ENCODE data around the gene FN3KRP.
"Not testable (repeated sequence)": the region's sequence is repeated elsewhere in the genome, so short reads cannot be mapped to it uniquely, and the experiment has no call there.

Gene FN3KRP

DNA sequence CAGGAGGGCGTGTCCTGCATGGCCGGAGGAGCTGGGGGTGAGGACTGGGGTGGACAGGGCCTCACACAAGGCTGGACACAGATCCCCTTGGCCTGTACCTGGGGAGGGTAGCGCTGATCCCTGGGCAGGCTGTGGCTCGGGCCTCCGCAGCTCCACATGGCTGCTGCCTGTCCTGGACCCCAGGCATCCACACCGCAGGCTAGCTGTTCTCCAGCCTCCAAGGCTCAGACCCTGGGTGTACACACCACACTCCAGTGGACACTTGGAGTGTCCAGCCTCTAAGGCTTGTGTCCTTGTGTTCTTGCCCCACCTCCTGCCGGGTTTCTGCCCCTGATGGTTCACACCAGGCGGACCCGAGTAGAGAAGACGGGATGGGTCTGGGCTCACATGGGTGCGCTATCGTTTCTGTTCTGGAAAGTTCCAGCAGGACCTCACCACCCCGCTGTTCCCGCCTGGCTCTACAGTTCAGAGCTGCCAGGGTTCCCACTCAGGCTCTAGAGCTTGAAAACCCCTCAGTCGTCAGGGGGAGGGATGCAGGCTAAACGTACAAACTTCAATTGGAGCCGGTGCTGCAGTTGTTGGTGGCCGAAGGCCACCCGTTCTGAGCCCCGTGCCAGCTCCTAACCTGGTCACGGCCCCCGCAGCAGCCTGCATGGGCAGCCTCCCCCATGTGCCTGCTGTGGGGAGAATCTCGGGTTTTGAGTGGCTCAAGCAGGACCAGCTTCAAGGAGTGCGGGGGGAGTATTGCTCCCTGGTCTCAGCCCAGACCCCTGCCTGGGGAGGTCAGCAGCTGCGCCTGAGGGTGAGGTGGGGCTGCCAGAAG is 6.6 kb upstream of the FN3KRP start:
- no peak for DNase-seq

DNA sequence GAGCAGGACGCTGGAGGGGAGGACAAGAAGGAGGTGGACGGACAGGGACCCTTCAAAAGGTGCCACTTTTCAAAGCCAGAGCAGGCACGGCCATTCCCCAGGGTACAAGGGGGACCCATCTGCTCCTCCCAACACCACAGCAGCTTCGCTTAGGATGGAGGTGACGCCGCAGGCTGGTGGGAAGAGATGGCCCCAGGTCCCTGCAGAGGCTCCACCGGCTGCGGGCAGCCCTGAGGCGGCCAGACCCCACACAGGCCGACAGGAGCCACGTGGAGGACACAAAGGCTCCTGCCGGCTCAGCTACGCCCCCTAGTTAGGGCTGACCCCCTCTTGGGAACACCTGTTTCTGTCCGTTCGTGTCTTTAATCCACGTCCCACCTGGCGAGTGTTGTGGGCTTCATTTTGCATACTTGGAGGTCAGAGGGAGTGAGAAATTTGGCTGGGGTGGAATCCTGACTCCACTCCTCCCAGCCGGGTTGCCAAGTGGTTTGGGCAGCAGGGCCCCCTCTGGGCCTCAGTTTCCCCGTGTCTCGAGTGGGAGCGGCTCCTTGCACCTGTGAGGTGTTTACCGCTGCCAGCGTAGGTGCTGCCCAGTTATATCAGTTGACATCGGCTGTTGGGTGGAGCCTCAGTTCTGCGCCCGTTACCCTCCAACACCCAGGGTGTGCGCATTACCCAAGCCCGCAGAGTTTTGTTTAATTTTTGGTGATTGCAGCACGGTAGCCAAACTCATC is 5.8 kb upstream of the FN3KRP start:
- no peak for DNase-seq

DNA sequence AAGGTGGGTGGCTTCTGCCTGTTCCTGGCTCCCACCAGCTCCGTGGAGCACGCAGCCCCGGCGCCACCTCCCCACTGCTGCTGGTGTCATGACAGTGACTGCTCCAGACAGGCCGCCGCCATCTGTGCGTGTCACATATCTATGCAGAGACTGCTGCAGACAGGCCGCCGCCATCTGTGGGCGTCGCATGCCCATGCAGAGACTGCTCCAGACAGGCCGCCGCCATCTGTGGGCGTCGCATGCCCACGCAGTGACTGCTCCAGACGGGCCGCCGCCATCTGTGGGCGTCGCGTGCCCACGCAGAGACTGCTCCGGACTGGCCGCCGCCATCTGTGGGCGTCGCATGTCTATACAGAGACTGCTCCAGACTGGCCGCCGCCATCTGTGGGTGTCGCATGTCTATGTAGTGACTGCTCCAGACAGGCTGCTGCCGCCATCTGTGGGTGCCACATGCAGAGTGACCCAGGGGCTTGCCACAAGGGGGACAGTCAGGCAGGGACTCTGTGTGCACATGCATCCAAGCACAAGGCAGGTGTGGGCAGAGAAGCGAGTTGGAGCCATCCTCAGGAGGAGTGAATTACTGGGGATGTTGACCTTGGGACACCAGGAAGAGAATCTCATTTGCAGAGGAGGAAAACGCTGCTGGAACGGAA is 3.3 kb upstream of the FN3KRP start:
- DNase-seq: no peak

DNA sequence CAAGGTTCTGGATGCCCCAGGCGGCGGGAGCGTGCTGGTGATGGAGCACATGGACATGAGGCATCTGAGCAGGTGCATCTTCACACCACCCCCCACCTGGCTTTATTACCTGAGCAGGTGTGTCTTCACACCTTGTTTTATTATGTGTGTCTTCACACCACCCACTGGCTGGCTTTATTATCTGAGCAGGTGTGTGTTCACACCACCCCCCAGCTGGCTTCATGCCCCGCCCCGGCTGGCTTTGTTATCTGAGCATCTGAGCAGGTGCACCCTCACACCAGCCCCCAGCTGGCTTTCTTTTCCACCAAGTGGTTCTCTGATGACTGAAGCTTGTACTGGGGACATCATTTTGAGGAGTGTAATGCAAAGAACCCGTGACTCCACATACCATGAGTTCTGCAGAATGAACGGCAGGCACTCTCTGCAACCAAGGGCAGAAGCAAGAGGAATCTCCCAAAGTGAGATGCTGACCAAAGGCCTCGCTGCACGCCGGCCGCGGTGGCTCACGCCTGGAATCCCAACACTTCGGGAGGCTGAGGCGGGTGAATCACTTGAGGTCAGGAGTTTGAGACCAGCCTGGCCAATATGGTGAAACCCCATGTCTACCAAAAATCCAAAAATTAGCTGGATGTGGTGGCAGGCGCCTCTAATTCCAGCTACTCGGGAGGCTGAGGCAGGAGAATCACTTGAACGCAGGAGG is 2.6 kb downstream of the FN3KRP start:
- no peak for DNase-seq

DNA sequence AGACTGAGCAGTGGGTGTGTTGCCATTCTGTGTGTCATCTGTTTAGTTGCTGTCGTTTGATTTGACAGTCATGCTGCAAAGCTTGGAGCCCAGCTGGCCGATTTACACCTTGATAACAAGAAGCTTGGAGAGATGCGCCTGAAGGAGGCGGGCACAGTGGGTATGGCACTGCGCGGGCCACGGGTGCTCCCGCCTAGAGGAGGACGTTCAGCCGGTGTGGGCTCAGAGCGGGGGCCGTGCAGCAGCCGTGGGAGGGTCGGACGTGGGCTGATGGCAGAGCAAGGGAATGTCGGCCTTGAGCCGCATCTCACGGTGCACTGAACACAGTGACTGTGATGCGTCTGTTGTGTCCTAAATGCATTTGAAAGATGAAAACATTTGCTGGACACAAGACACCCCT is 3.7 kb downstream of the FN3KRP start:
- DNase-seq: no peak

DNA sequence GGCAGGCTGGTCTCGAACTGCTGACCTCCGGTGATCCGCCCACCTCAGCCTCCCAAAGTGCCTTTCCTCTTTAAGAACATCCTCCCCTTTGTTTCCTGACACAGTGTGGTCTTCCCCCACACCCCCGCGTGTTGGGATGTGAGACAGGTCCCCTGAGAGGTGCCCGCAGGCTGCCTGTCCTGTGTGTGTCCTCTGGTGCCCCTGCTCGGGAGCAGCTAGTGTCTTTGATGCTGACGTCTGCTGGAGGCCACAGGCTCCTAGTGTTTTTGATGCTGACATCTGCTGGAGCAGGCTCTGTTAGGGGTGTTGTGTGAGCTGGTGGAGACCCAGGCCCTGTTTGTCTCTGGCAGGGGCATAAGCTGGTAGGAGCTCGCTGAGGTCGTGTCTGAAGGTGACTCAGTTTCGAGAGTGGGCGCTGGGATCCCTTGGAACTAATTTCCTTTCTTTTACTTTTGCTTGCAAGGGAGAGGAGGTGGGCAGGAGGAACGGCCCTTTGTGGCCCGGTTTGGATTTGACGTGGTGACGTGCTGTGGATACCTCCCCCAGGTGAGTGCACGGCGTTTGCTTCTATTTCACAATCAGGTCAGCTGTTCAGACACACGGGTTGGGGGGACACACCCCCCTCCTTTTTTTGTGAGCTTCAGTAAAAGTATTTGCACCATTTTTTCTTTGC is 6.0 kb downstream of the FN3KRP start:
- no peak for DNase-seq

DNA sequence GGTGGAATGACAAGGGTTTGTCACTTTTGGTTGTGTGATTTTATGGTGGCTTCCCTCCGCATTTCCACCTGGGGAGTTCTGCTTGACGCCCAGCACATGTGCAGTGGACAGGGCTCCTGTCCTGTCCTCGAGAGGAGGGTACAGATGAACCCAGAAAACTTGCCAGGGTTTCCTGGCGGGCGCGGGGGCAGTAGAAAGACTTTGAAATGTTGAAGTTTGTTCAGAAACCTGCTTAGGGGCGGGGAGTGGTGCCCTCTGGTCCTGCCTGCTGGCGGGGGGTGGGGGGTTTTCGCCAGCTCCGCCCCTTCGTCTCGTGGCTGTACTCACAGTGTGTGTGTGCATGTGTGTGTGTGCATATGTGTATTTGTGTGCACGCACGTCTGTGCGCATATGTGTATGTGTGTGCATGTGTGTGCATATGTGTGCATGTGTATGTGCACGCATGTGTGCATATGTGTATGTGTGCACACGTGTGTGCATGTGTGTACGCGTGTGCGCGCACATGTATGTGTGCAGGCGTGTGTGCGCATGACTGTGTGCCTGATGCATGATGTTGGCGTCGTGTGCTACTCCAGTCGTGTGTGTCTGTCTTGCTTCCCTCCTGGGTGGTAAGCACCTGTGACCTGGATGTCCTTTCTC is 6.8 kb downstream of the FN3KRP start:
- DNase-seq: no peak

DNA sequence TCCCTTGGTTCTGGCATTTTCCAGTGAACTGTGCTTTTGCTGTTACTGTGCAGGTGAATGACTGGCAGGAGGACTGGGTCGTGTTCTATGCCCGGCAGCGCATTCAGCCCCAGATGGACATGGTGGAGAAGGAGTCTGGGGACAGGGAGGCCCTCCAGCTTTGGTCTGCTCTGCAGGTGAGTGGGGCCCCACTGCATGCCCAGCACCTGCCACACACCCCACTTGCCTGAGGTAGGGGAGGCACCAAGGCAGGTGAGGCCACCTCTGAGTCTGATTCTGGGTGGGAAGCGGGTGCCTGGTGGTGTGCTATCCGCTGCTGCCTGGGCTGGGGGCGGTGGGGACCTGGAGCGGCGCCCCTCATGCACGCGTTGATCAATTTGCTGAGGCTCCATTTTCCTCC is 9.9 kb downstream of the FN3KRP start:
- no peak for DNase-seq

DNA sequence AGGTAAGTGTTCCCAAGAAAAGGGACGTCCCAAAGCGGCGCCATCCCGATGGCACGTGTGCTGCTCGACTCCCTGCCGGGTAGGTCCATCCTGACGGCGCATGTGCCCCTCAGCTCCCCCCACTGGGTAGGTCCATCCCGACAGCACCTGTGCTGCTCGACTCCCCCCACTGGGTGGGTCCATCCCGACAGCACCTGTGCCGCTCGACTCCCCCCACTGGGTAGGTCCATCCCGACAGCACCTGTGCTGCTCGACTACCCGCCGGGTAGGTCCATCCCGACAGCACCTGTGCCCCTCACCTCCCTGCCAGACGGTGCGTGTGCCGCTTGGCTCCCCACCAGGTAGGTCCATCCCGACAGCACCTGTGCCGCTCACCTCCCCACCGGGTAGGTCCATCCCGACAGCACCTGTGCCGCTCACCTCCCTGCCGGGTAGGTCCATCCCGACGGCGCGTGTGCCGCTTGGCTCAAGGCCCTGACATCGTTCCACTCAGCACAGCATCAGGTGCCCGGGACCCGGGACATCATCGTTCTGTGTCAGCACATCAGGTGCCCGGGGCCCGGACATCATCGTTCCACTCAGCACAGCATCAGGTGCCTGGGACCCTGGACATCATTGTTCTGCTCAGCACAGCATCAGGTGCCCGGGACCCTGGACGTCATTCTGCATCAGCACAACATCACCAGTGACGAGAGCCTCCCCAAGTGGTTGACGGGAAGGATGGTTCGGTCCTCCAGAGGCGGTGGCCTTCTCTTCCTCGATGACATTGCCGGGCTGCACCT is 13.2 kb downstream of the FN3KRP start:
- no peak for DNase-seq

DNA sequence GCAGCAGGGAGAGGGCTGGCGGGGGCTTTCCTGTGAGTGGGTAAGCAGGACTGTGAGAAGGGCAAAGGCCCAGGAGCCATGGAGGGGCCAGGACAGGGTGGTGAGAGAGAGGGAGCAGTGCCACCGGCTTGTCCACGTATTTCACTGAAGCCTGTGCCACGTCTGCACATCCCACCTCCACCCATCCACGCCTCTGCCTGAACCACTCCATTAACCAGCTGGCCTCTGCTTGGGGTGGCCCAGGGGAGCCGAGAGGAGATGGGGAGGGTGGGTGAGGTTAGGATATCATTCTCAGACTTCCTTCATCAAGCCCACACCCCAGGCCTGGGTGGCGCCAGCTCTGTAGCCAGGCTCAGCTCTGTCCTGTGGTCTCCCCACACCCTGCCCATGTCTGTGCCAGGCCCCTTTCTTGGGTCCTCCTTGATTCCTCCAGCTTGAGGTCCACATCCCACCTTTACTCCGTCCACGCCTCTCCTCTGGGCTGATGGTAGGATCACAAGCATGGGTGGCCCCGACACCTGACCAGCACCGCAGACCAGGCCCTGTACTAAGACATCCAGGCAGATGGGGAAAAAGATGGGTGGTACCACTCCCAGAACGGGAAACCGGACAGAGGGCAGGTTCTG is 15.7 kb downstream of the FN3KRP start:
- DNase-seq: no peak

DNA sequence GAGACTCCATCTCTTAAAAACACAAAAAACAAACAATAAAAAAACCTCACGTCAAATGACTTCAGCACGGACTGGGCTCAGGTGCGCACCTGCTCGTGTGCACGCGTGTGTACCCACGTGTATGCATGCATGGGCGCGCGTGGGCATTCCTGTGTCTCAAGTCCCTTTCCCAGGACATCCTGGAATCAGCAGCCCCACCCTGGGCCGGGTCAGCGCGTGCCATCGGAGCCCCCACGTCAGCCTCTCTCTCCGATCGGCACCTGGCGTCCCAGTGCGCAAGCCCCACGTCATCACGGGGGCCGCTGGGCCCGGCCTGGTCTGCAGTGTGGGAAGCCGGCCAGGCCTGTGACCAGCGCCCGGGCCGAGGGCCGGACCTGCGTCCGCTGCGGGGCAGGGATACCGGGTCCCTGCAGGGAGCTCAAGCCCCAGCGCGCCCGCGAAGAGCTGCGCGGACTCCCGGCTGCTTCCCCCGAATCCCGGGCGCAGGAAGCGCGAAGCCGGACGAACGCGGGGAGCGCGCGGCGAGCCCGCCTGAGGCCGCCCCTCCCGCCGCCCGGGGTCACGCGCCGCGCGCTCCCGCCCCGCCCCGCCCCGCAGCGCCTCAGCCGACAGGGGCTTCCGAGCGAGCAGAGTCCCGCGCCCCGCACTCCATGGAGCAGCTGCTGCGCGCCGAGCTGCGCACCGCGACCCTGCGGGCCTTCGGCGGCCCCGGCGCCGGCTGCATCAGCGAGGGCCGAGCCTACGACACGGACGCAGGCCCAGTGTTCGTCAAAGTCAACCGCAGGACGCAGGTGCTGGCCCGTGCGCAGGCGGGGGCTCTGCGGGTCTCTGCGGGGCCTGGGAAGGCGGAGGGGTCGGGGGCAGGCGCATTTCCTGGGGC is 18.7 kb downstream of the FN3KRP start, which contains the start of gene FN3K:
Gene FN3K, plus strand, starts transcription at position 629 of the 880 bp plus-strand sequence. Its CDS starts 22 bp downstream, at position 651.
- no peak for DNase-seq

DNA sequence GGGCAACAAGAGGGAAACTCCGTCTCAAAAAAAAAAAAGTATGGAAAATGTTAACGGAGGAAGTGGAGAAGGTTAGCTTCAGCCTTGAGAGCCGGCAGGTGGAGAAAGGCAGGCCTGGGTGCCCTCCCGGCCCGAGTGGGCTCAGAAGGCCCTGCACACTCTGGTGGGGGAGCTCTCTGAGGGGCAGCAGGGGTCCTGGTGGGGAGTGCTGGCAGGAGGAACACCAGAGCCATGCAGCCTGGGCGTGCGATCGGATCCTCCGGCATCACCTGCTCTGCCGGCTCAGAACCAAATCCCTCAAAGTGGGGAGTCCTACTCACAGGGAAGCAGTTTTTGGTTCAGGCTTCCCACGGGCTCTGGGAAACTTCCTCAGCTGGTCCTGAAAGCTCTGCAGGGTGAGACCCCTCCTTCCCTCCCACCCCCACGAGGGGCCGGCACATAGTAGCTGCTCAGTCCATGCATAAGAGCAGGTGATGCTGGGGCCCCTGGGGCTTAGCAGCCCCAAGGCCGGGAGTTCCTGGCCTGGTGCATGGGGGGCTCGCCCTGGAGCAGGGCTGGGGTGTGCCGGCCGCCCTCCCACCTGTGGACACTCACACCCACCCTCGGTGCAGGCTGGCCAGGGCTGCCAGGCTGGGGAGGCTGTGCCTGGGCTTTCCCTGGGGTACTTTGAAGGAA is 20.1 kb downstream of the FN3KRP start:
- no peak for DNase-seq

DNA sequence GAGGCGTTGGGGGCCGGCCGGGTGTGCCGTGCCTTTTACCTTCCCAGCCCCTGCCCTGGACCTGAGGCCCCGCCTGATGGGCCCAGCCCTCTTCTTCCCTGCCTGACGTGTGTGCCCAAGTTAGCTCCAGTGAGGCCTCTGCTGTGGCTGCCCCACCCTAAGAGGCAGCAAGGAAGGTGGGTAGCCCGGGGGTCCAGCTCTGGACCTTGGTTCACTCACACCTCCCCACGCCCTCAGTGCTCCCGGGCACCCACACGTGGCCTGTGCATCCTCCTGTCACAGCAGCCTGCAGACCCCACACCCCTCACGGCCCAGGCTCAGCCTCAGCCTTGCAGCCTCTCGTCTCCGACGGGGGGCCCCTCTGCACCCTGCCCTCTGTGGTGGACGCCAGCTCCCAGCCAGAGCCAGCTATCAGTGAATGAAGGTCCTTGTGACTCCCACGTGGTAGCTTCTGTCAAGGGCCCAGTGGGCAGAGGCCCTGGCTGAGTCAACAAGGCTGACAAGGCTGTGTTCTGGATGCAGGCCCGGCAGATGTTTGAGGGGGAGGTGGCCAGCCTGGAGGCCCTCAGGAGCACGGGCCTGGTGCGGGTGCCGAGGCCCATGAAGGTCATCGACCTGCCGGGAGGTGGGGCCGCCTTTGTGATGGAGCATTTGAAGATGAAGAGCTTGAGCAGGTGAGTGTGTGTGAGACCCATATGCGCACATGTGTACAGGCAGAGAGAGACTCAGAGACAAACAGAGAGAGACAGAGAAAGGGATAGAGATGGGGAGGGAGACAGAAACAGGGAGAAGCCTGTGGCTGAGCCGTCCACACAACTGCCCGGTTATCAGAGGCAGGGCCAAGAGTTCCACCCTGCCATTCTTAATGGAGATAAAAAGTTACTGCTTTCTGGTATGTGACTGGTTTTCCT is 21.7 kb downstream of the FN3KRP start:
- DNase-seq: no peak

DNA sequence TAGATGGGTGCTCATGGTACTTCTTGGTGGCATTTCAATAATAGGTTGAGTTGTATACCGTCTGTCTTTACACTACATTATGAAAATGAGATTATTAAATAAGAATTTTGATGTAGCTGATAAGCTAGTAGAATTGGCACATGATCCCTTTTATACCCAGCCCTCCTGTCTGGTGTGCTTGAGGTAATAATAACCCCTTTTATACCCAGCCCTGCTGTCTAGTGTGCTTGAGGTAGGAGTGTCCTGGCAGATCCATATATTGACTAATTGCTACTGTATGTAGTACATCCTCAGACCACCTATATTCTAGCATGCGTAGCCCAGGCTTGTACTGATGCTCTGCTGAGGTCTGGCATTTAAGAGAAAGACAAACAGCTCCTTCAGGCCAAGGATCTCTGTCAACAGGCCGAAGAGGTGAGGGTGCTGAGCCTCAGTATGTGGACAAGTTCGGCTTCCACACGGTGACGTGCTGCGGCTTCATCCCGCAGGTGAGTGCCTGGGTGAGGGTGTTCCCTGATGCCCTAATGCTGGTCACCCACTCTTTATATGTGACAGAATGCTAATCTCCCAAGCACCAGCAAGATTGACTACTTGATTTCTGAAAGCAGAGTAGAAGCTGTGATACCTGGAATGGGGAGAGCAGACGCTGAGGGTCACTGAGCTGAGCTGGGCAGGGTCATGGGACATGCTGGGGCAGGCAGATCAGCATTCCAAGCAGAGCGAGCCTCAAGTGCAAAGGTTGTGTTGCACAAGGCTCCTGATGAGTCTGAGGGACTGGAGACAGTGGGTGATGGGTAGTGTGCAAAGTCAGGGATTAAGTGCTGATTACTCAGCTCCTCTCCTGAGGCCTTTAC is 24.6 kb downstream of the FN3KRP start:
- DNase-seq: no peak

DNA sequence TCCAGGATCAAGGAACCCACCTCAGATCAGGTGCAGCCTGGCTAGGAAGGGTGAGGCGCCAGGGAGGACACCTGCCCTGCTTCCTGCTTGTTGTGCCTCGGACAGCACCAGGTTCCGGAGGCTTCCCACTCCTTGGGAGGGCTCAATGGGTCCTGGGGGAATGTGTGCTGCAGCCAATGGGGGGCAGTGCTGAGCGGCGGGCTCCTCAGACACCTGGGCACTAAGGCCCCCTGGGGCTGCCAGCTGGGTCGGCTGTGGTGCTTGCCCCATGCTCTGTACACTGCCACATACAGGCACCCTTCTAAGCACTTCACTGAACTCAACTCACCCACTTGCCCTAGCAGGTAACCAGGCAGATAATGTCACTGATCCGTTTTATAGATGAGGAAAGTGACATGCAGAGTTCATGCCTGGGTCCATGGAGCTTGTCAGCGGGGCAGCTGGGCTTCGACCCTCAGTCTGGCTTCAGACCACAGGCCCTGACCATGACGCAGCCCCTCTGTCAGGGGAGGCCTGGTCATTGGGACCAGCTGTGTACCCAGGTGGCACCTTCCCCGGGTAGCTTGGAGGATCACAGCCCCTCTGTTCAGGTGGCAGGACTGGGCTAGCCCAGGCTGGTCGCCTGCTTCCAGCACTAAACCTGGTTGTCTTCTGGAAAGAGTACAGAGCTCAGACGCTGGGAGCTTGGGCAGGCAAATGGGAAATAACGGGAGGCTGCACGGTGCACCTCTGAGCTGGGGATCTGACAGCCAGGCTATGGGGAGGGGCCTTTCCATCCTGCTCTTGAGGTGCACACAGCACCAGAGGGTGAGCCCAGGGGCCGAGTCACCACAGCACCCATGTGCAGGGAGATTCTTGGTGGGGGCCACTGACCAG is 27.1 kb downstream of the FN3KRP start:
- DNase-seq: no peak

DNA sequence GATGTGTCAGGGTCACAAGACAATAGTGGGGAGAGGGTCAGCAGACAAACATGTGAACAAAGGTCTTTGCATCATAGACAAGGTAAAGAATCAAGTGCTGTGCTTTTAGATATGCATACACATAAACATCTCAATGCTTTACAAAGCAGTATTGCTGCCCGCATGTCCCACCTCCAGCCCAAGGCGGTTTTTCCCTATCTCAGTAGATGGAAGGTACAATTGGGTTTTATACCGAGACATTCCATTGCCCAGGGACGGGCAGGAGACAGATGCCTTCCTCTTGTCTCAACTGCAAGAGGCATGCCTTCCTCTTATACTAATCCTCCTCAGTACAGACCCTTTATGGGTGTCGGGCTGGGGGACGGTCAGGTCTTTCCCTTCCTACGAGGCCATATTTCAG is 28.2 kb downstream of the FN3KRP start:
- DNase-seq: not testable (repeated sequence)
